HepG2 (cell line): Measurements from ENCODE around the gene STK11. TPM values are rescaled to one million over a fixed set of nuclear protein-coding genes. Genes with fewer than 3 reads are reported as not detected.

Experiments used
- AHDC1 ChIP-seq: sonication (generic); formaldehyde crosslinking; IDR thresholded peaks from 2 replicates; pipeline ENCODE4 v1.5.1; 2020; ENCODE audit warnings: mild to moderate bottlenecking, missing genetic modification reagents, borderline replicate concordance
- AKAP8 ChIP-seq: sonication (generic); formaldehyde crosslinking; IDR thresholded peaks from 2 replicates; pipeline ENCODE4 v1.5.1; 2020; ENCODE audit warnings: mild to moderate bottlenecking, missing genetic modification reagents
- IRF1 ChIP-seq: sonication (generic); formaldehyde crosslinking; IDR thresholded peaks from 2 replicates; pipeline ENCODE4 v1.4.0; 2020; ENCODE audit warnings: low read depth, mild to moderate bottlenecking, missing genetic modification reagents
- NFIC ChIP-seq: IDR thresholded peaks from 2 replicates; pipeline ENCODE4 v1.6.1; 2012; ENCODE audit warnings: mild to moderate bottlenecking, low read length, inconsistent platforms
- REPIN1 ChIP-seq: sonication (generic); formaldehyde crosslinking; IDR thresholded peaks from 2 replicates; pipeline ENCODE4 v1.8.0; 2022; ENCODE audit warnings: missing genetic modification reagents, low read depth, mild to moderate bottlenecking, borderline replicate concordance
- SMC3 ChIP-seq: IDR thresholded peaks from 2 replicates; pipeline ENCODE4 v1.6.1; 2011; ENCODE audit warnings: low read length, improper control_type of control experiment
- SRSF4 ChIP-seq: fragments of 200-400 bp; formaldehyde crosslinking; IDR thresholded peaks from one replicate; pipeline ENCODE4 v1.6.1; 2018; ENCODE audit warnings: mild to moderate bottlenecking, low read depth, low read length, moderate library complexity; ENCODE audit not compliant: poor library complexity, severe bottlenecking
- TRIM22 ChIP-seq: fragments of 450-650 bp; IDR thresholded peaks from 2 replicates; pipeline ENCODE4 v1.6.1; 2017
- YY1 ChIP-seq: IDR thresholded peaks from 2 replicates; pipeline ENCODE4 v1.6.1; 2011; ENCODE audit warnings: low read length, low read depth, moderate library complexity, mild to moderate bottlenecking; ENCODE audit not compliant: insufficient read depth, insufficient replicate concordance
- ZC3H13 ChIP-seq: sonication (generic); formaldehyde crosslinking; IDR thresholded peaks from 2 replicates; pipeline ENCODE4 v1.8.1; 2023; ENCODE audit warnings: mild to moderate bottlenecking, missing genetic modification reagents, moderate library complexity
- ZFY ChIP-seq: sonication (generic); formaldehyde crosslinking; IDR thresholded peaks from 2 replicates; pipeline ENCODE4 v1.4.0; 2020; ENCODE audit warnings: missing genetic modification reagents
- ZHX1 ChIP-seq: sonication (generic); formaldehyde crosslinking; IDR thresholded peaks from 2 replicates; pipeline ENCODE4 v1.8.1; 2022; ENCODE audit warnings: low read depth, mild to moderate bottlenecking, missing genetic modification reagents
- ZNF101 ChIP-seq: sonication (generic); formaldehyde crosslinking; IDR thresholded peaks from 2 replicates; pipeline ENCODE4 v1.4.0; 2020; ENCODE audit warnings: mild to moderate bottlenecking, low read depth, missing genetic modification reagents, borderline replicate concordance
- ZNF430 ChIP-seq: sonication (generic); formaldehyde crosslinking; IDR thresholded peaks from 2 replicates; pipeline ENCODE4 v1.9.0; 2021; ENCODE audit warnings: mild to moderate bottlenecking, missing genetic modification reagents
- ZNF484 ChIP-seq: sonication (generic); formaldehyde crosslinking; IDR thresholded peaks from 2 replicates; pipeline ENCODE4 v1.5.1; 2020; ENCODE audit warnings: mild to moderate bottlenecking, low read depth, missing genetic modification reagents, borderline replicate concordance
- ZNF660 ChIP-seq: sonication (generic); formaldehyde crosslinking; IDR thresholded peaks from 2 replicates; pipeline ENCODE4 v1.5.1; 2020; ENCODE audit warnings: mild to moderate bottlenecking, low read depth, missing genetic modification reagents, borderline replicate concordance
- ZNF775 ChIP-seq: sonication (generic); formaldehyde crosslinking; IDR thresholded peaks from 2 replicates; pipeline ENCODE4 v1.4.0; 2020; ENCODE audit warnings: missing genetic modification reagents, mild to moderate bottlenecking, moderate library complexity, borderline replicate concordance
- polyA plus RNA-seq, 8 experiments: library from polyadenylated mRNA; depleted of rRNA in 3 of 8; stranded (reverse) in 7 of 8; unstranded in 1 of 8; fragments of >200 nt; fragmentation: Illumina TruSeq in 4 of 8; extraction: Trizol in 4 of 8; gene quantifications; 2 replicates each; pipeline versions ENCODE4 v1.2.1 to v1.2.3, GENCODE V29; 2011 to 2016; ENCODE audit warnings: low read depth in 4 of 8, missing spikeins in 1 of 8, mixed read lengths in 1 of 8; ENCODE audit not compliant: insufficient read depth in 1 of 8
- total RNA-seq, 5 experiments: library from RNA; depleted of rRNA; stranded (reverse); fragments of >200 nt; fragmentation: Illumina TruSeq; extraction: Trizol; gene quantifications; 2 replicates each; pipeline ENCODE4 v1.2.3, GENCODE V29; 2016; ENCODE audit warnings: low read depth in 1 of 5

The STK11 gene
- total and polyA plus RNA-seq, 2 of the 13 experiments (the other 11 are each of a cell fraction or from before 2014, with no cell fraction given): 27.5 to 43.6 TPM

GRCh38 chr19:1173845-1174809 is 31.5 kb upstream of the STK11 start, which contains the start of gene SBNO2 (continued):
- TF ChIP-seq ZHX1 (CRISPR knock-in tag): no peak
- no peak for TF ChIP-seq ZNF430 (CRISPR knock-in tag)
- no peak for TF ChIP-seq SRSF4
- TF ChIP-seq ZNF101 (CRISPR knock-in tag): no peak
- TF ChIP-seq ZNF660 (CRISPR knock-in tag): no peak
- TF ChIP-seq AKAP8 (CRISPR knock-in tag): peak; percentile 75
- no peak for TF ChIP-seq ZNF484 (CRISPR knock-in tag)
- TF ChIP-seq TRIM22: no peak
- TF ChIP-seq ZFY (CRISPR knock-in tag): no peak; the same call in none of the 2 replicates
- no peak for TF ChIP-seq NFIC
- no peak for TF ChIP-seq ZC3H13 (CRISPR knock-in tag)
- TF ChIP-seq REPIN1: no peak
- no peak for TF ChIP-seq ZNF775 (CRISPR knock-in tag)
- no peak for TF ChIP-seq SMC3
- TF ChIP-seq IRF1 (CRISPR knock-in tag): no peak
- no peak for TF ChIP-seq AHDC1 (CRISPR knock-in tag)
- peak; percentile 98 for TF ChIP-seq YY1
